ENCODE data around the gene ULBP1. TPM values are rescaled to one million over a fixed set of nuclear protein-coding genes. Genes with fewer than 3 reads are reported as not detected.
A peak's percentile ranks its signal among the peaks of the same experiment; 100 is the strongest.
"Not testable (repeated sequence)": the region's sequence is repeated elsewhere in the genome, so short reads cannot be mapped to it uniquely, and the experiment has no call there.

ULBP1 gene
- total RNA-seq, 2 experiments from 2014 or later: 0.08 to 0.14 TPM

DNA sequence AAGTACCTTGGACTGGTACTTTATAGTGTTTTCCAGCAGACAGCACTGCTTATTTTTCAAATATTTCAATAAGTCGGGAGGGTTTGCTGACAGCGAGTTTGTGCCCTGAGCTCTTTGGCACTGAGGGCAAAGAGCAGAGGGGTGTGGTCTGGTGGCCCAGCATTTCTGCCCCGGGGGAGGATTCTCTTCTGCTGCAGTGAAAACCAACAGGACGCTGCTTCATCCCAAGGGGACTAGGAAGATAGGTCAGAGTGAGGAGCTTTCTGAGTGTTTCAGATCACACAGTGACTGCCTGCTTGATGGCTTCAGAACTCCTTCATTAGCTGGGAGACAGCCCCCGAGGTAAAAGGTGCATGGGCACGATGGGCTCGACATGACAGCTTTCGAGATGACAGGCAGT lies 13.3 kb upstream of the ULBP1 start:
- Histone ChIP-seq H3K4me3 (ENCODE audit: low read length) (no peak overlapping the region), H3K4me1 (ENCODE audit: insufficient read depth, low read length) (peaks cover 14% of the 10 kb centered on the region), H3K27ac (ENCODE audit: low read depth in 1 of 2, low read length in 2 of 2) (no peak overlapping the region), H3K9me3 (ENCODE audit: control insufficient read depth in 1 of 2, insufficient read depth in 1 of 2, low read length in 2 of 2) (peaks cover 0 to 5% of the 10 kb centered on the region in 2 experiments), H3K36me3 (ENCODE audit: insufficient read depth, low read length) (no peaks in the 10 kb centered on the region), H3K27me3 (ENCODE audit: control insufficient read depth in 1 of 2, insufficient read depth in 2 of 2, low read length in 2 of 2) (peaks cover 31 to 58% of the 10 kb centered on the region in 2 experiments)
- ATAC-seq (ENCODE audit: poor library complexity) (no peak), DNase-seq (no peak)
- no peak overlapping the region for H3K4me3 Mint-ChIP-seq
- intact Hi-C loops (cut with DNase I, micrococcal nuclease): no loop called here
- no peaks in the 10 kb centered on the region for H3K36me3 Mint-ChIP-seq (ENCODE audit: low read depth)
- POLR2A ChIA-PET: no interaction called here
- H3K27me3 Mint-ChIP-seq: peaks cover 68% of the 10 kb centered on the region
- no peak for TF ChIP-seq CTCF (IDR thresholded peaks at IDR 0.05)
- CTCF ChIA-PET: no interaction called here
- H3K9me3 Mint-ChIP-seq: no peaks in the 10 kb centered on the region
- no peak overlapping the region for H3K27ac Mint-ChIP-seq
- peaks cover 6% of the 10 kb centered on the region for H3K4me1 Mint-ChIP-seq (ENCODE audit: low read depth)

DNA sequence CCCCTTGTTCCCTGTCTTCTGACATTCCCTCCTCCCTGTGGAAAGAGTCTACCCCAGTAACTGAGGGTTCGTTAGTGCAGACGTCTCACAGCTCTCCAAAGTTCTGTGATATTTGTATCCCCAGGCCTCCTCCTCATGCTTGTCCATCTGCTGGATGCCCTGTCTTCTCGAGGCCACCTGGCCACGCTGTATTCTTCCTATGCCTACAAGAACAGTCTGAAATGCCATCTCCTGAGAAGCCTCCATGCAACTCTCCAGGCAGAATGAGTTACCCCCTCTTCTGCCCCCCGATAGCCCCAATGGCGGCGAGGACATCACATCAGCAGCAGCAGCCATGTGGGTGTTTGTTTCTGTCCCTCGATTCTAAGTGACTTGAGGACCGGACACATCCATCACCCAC lies 12.6 kb upstream of the ULBP1 start:
- POLR2A ChIA-PET: no interaction called here
- H3K27me3 ChIP-seq (ENCODE audit: control insufficient read depth in 1 of 2, insufficient read depth in 2 of 2, low read length in 2 of 2): peaks cover 38 to 65% of the 10 kb centered on the region in 2 experiments
- intact Hi-C loops (cut with DNase I, micrococcal nuclease): no loop called here

GRCh38 chr6:149951626-149952025 lies 12.1 kb upstream of the ULBP1 start:
- CTCF ChIA-PET: no interaction called here
- H3K9me3 Mint-ChIP-seq: no peaks in the 10 kb centered on the region
- ATAC-seq (ENCODE audit: poor library complexity) (no peak), DNase-seq (no peak)
- no peak overlapping the region for H3K4me3 Mint-ChIP-seq
- Histone ChIP-seq H3K4me1 (ENCODE audit: insufficient read depth, low read length) (peaks cover 14% of the 10 kb centered on the region), H3K4me3 (ENCODE audit: low read length) (no peak overlapping the region), H3K27ac (ENCODE audit: low read depth in 1 of 2, low read length in 2 of 2) (no peak overlapping the region), H3K9me3 (ENCODE audit: control insufficient read depth in 1 of 2, insufficient read depth in 1 of 2, low read length in 2 of 2) (peaks cover 0 to 5% of the 10 kb centered on the region in 2 experiments), H3K36me3 (ENCODE audit: insufficient read depth, low read length) (no peaks in the 10 kb centered on the region), H3K27me3 (ENCODE audit: control insufficient read depth in 1 of 2, insufficient read depth in 2 of 2, low read length in 2 of 2) (peaks cover 41 to 67% of the 10 kb centered on the region in 2 experiments)
- H3K27ac Mint-ChIP-seq: no peak overlapping the region
- POLR2A ChIA-PET: interaction anchor here (0.6 kb wide), 1 partner anchor 11 kb away, joined by 3 read pairs; no protein-coding TSS in a partner anchor
- intact Hi-C loops (cut with DNase I, micrococcal nuclease): no loop called here
- H3K27me3 Mint-ChIP-seq: peaks cover 79% of the 10 kb centered on the region
- H3K36me3 Mint-ChIP-seq (ENCODE audit: low read depth): no peaks in the 10 kb centered on the region
- H3K4me1 Mint-ChIP-seq (ENCODE audit: low read depth): peaks cover 8% of the 10 kb centered on the region
- TF ChIP-seq CTCF (IDR thresholded peaks at IDR 0.05): no peak

More for the DNA sequence above, 12.6 kb upstream of the ULBP1 start:
- no peak for TF ChIP-seq CTCF (IDR thresholded peaks at IDR 0.05)
- Mint-ChIP-seq H3K27me3 (peaks cover 75% of the 10 kb centered on the region), H3K9me3 (no peaks in the 10 kb centered on the region), H3K27ac (no peak overlapping the region), H3K4me1 (ENCODE audit: low read depth) (peaks cover 8% of the 10 kb centered on the region), H3K4me3 (no peak overlapping the region), H3K36me3 (ENCODE audit: low read depth) (no peaks in the 10 kb centered on the region)
- no peak for ATAC-seq (ENCODE audit: poor library complexity)
- CTCF ChIA-PET: no interaction called here
- Histone ChIP-seq H3K4me1 (ENCODE audit: insufficient read depth, low read length) (peaks cover 14% of the 10 kb centered on the region), H3K36me3 (ENCODE audit: insufficient read depth, low read length) (no peaks in the 10 kb centered on the region), H3K9me3 (ENCODE audit: control insufficient read depth in 1 of 2, insufficient read depth in 1 of 2, low read length in 2 of 2) (peaks cover 0 to 5% of the 10 kb centered on the region in 2 experiments), H3K27ac (ENCODE audit: low read depth in 1 of 2, low read length in 2 of 2) (no peak overlapping the region), H3K4me3 (ENCODE audit: low read length) (no peak overlapping the region)
- DNase-seq: no peak

DNA sequence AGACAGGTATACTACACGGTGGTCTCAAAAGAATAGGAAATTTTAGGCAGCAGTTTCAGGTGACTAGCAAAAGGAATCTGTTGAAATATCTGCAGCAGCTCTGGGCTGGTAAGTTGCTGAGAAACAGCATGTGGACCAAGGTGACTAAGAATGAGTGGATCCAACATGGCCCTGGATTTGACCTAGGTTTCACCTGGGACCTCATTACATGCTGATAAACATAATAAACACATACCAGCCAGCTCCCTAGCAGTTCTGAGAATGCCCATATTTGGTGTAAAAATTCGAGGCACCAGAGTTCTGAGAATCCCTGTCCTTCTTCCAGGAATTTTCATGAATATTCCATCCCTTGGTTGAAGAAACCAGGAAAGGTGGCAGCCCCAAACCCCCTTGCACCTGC lies 10.4 kb upstream of the ULBP1 start:
- H3K4me3 ChIP-seq (ENCODE audit: low read length); H3K4me3 Mint-ChIP-seq; H3K36me3 Mint-ChIP-seq (ENCODE audit: low read depth); H3K4me1 Mint-ChIP-seq (ENCODE audit: low read depth); CTCF ChIA-PET; intact Hi-C loops (cut with DNase I, micrococcal nuclease); H3K36me3 ChIP-seq (ENCODE audit: insufficient read depth, low read length); H3K9me3 ChIP-seq (ENCODE audit: control insufficient read depth in 1 of 2, insufficient read depth in 1 of 2, low read length in 2 of 2); H3K27ac Mint-ChIP-seq; H3K27ac ChIP-seq (ENCODE audit: low read depth in 1 of 2, low read length in 2 of 2); POLR2A ChIA-PET; H3K9me3 Mint-ChIP-seq; DNase-seq: not testable (repeated sequence)
- Histone ChIP-seq H3K27me3 (ENCODE audit: control insufficient read depth in 1 of 2, insufficient read depth in 2 of 2, low read length in 2 of 2) (peaks cover 47 to 68% of the 10 kb centered on the region in 2 experiments), H3K4me1 (ENCODE audit: insufficient read depth, low read length) (peaks cover 14% of the 10 kb centered on the region)
- peaks cover 82% of the 10 kb centered on the region for H3K27me3 Mint-ChIP-seq
- ATAC-seq (ENCODE audit: poor library complexity): peak; percentile 22

DNA sequence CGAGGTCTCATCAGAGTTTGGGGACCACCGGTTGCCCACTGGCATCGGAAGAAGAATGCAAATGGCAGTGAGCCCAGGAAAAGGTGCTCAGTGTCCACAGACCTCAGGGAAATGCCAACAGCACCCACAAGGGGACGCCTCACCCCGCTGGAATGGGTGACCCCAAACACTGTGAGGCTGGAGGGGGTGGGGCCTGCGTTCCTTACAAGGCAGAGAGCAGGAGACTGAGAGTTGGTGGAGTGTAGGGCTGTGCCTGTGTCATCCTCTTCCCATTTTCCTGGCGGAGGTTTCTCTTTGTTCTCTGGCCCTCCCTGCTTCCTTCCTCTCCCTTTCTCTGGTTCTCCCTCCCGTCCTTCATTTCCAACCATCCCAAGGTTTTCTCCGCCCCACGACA lies 9.8 kb upstream of the ULBP1 start:
- H3K4me1 Mint-ChIP-seq (ENCODE audit: low read depth); H3K36me3 Mint-ChIP-seq (ENCODE audit: low read depth); H3K4me3 Mint-ChIP-seq; POLR2A ChIA-PET; H3K27ac Mint-ChIP-seq; H3K4me3 ChIP-seq (ENCODE audit: low read length); DNase-seq; H3K9me3 ChIP-seq (ENCODE audit: control insufficient read depth in 1 of 2, insufficient read depth in 1 of 2, low read length in 2 of 2); intact Hi-C loops (cut with DNase I, micrococcal nuclease); CTCF ChIA-PET; H3K36me3 ChIP-seq (ENCODE audit: insufficient read depth, low read length); H3K27ac ChIP-seq (ENCODE audit: low read depth in 1 of 2, low read length in 2 of 2); H3K9me3 Mint-ChIP-seq: not testable (repeated sequence)
- H3K27me3 Mint-ChIP-seq: peaks cover 82% of the 10 kb centered on the region
- H3K4me1 ChIP-seq (ENCODE audit: insufficient read depth, low read length): peaks cover 14% of the 10 kb centered on the region
- peaks cover 47 to 68% of the 10 kb centered on the region in 2 experiments for H3K27me3 ChIP-seq (ENCODE audit: control insufficient read depth in 1 of 2, insufficient read depth in 2 of 2, low read length in 2 of 2)
- ATAC-seq (ENCODE audit: poor library complexity): peak; percentile 79
